Progenitor cell of endocrine pancreas (in vitro differentiated cells): ENCODE measurements around the gene PAX2. TPM values are rescaled to one million over a fixed set of nuclear protein-coding genes. Genes with fewer than 3 reads are reported as not detected.
A peak's percentile ranks its signal among the peaks of the same experiment; 100 is the strongest.

Experiments
- DNase-seq: peaks from one replicate; pipeline ENCODE4 v3.0.0; 2021; ENCODE audit warnings: low spot score; ENCODE audit not compliant: unreplicated experiment
- H3K27ac Mint-ChIP-seq: 2 replicates; pipeline ENCODE4 v1.8.0; 2021; ENCODE audit warnings: mild to moderate bottlenecking, moderate library complexity, mixed read lengths
- H3K27me3 Mint-ChIP-seq: 2 replicates; pipeline ENCODE4 v1.8.0; 2021; ENCODE audit warnings: mixed read lengths
- H3K36me3 Mint-ChIP-seq: 2 replicates; pipeline ENCODE4 v1.8.0; 2022; ENCODE audit warnings: mixed read lengths; ENCODE audit not compliant: insufficient read depth
- H3K4me1 Mint-ChIP-seq: 2 replicates; pipeline ENCODE4 v1.8.0; 2021; ENCODE audit warnings: low read depth, mixed read lengths
- H3K4me3 Mint-ChIP-seq: 2 replicates; pipeline ENCODE4 v1.8.0; 2021; ENCODE audit warnings: low read depth, mild to moderate bottlenecking, moderate library complexity, mixed read lengths
- H3K9me3 Mint-ChIP-seq: 2 replicates; pipeline ENCODE4 v1.8.0; 2021; ENCODE audit warnings: low read depth, mixed read lengths
- CTCF ChIP-seq: fragments of 200-600 bp; sonication (generic); IDR thresholded peaks from one replicate; pipeline ENCODE4 v1.5.0; 2021; ENCODE audit warnings: antibody characterized with exemption, mild to moderate bottlenecking; ENCODE audit not compliant: unreplicated experiment
- total RNA-seq: library from RNA; stranded (reverse); gene quantifications from 2 replicates; pipeline ENCODE4 v1.2.1, GENCODE V29; 2021

PAX2 gene
- total RNA-seq, 1 donor from 2014 or later: not detected

DNA sequence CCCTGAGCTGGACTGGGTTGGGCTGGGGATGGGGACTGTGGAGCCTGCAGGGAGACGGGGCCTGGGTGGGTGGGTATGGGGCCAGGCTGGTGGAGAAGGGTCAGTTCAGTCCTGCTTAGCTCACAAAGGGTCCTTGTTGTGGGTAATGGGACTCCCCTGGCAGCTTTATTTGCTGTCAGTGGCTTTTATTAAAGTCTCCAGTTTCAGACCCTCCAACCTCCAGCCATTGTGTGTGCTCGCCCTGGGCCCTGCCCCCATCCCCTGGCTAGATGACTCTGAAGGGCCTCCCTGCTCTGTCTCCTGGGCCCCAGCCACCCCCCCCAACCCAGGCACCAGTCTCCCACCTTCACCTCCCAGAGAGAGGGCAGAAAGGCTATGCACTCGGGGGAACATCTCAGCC, 123.0 kb downstream of the PAX2 start:
- DNase-seq: no peak
- Mint-ChIP-seq H3K4me3 (no peak overlapping the region), H3K36me3 (no peaks in the 10 kb centered on the region), H3K27me3 (peaks cover 64% of the 10 kb centered on the region), H3K4me1 (peaks cover 11% of the 10 kb centered on the region), H3K9me3 (no peaks in the 10 kb centered on the region), H3K27ac (no peak overlapping the region)
- no peak for TF ChIP-seq CTCF

GRCh38 chr10:100869399-100869798, 124.0 kb downstream of the PAX2 start:
- Mint-ChIP-seq H3K4me1 (peaks cover 11% of the 10 kb centered on the region), H3K4me3 (no peak overlapping the region), H3K27ac (no peak overlapping the region), H3K9me3 (no peaks in the 10 kb centered on the region), H3K27me3 (peaks cover 65% of the 10 kb centered on the region), H3K36me3 (no peaks in the 10 kb centered on the region)
- no peak for TF ChIP-seq CTCF
- no peak for DNase-seq

GRCh38 chr10:100872034-100872791, 126.8 kb downstream of the PAX2 start:
- peak; percentile 68 for TF ChIP-seq CTCF
- Mint-ChIP-seq H3K27ac (no peak overlapping the region), H3K4me3 (no peak overlapping the region), H3K27me3 (peaks cover 64% of the 10 kb centered on the region), H3K9me3 (no peaks in the 10 kb centered on the region), H3K4me1 (peaks cover 12% of the 10 kb centered on the region), H3K36me3 (no peaks in the 10 kb centered on the region)
- peak; percentile 37 for DNase-seq

- H3K36me3 Mint-ChIP-seq: no peaks in the 10 kb centered on the region
- peaks cover 10% of the 10 kb centered on the region for H3K4me1 Mint-ChIP-seq
- no peak overlapping the region for H3K27ac Mint-ChIP-seq
- DNase-seq: no peak
- peaks cover 63% of the 10 kb centered on the region for H3K27me3 Mint-ChIP-seq
- no peak for TF ChIP-seq CTCF
- no peaks in the 10 kb centered on the region for H3K9me3 Mint-ChIP-seq
- H3K4me3 Mint-ChIP-seq: no peak overlapping the region
These were observed 127.9 kb downstream of the PAX2 start for GRCh38 chr10:100873146-100873826.

GRCh38 chr10:100873827-100874326, 128.5 kb downstream of the PAX2 start:
- H3K4me3 Mint-ChIP-seq: no peak overlapping the region
- no peak overlapping the region for H3K27ac Mint-ChIP-seq
- no peaks in the 10 kb centered on the region for H3K9me3 Mint-ChIP-seq
- TF ChIP-seq CTCF: no peak
- no peaks in the 10 kb centered on the region for H3K36me3 Mint-ChIP-seq
- H3K4me1 Mint-ChIP-seq: peaks cover 7% of the 10 kb centered on the region
- H3K27me3 Mint-ChIP-seq: peaks cover 64% of the 10 kb centered on the region
- DNase-seq: no peak
